LNCAP (cell line): ENCODE measurements around the gene ATG16L2.
A peak's percentile ranks its signal among the peaks of the same experiment; 100 is the strongest.

ENCODE experiments used
- TF ChIP-seq, protein P1 (sequence below): fragments of 450-650 bp; IDR thresholded peaks from 2 replicates; pipeline ENCODE4 v1.5.1; 2017; ENCODE audit warnings: mild to moderate bottlenecking

ATG16L2 gene

DNA sequence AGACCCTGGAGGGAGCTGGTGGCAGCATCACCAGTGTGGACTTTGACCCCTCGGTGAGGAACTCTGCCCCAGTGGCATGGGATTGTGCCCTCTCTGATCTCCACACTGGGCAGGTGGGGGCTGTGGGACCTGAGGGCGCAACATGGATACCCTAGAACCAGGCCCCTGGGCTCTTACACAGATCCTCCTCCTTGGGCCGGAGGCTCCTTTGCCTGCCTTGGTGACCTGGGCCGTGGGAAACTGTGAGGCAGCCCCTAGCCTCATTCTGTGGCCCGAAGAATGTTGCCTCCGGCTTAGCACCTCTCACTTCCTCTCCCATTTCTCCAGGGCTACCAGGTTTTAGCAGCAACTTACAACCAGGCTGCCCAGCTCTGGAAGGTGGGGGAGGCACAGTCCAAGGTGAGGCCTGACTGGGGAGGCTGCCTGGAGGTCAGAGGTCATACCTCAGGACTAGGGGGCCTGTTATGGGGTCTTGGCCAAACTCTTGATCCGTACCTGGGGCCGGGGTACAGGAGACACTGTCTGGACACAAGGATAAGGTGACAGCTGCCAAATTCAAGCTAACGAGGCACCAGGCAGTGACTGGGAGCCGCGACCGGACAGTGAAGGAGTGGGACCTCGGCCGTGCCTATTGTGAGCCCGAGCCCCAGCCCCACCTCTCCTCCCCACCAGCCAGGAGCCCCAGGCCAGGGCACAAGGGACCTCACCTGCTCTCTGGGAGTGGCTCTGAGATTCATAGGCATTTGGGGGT is 12.2 kb downstream of the ATG16L2 start:
- TF ChIP-seq, protein P1, sequence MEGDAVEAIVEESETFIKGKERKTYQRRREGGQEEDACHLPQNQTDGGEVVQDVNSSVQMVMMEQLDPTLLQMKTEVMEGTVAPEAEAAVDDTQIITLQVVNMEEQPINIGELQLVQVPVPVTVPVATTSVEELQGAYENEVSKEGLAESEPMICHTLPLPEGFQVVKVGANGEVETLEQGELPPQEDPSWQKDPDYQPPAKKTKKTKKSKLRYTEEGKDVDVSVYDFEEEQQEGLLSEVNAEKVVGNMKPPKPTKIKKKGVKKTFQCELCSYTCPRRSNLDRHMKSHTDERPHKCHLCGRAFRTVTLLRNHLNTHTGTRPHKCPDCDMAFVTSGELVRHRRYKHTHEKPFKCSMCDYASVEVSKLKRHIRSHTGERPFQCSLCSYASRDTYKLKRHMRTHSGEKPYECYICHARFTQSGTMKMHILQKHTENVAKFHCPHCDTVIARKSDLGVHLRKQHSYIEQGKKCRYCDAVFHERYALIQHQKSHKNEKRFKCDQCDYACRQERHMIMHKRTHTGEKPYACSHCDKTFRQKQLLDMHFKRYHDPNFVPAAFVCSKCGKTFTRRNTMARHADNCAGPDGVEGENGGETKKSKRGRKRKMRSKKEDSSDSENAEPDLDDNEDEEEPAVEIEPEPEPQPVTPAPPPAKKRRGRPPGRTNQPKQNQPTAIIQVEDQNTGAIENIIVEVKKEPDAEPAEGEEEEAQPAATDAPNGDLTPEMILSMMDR = no peak

DNA sequence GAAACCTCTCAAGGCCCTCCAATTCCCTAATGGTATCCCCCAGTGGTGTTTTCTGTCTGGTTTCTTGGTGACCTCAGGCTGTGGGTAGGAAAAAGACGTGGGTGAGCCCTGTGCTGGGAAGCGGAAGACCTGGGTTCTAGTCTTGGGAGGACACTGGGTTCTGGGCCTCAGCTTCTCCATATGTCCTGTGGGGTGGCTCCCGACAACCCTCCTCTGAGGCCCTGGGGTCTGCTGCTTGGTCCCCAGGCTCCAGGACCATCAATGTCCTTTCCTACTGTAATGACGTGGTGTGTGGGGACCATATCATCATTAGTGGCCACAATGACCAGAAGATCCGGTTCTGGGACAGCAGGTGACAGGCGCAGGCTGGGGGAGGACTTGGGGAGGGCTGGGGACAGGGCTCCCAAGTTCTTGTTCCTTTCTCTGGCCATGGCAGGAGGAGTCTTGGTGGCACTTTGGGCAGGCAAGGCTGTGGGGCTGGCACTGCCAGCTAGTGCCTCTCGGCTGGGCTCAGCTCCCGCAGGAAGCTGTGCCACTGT is 12.8 kb downstream of the ATG16L2 start:
- TF ChIP-seq, protein P1 = no peak

DNA sequence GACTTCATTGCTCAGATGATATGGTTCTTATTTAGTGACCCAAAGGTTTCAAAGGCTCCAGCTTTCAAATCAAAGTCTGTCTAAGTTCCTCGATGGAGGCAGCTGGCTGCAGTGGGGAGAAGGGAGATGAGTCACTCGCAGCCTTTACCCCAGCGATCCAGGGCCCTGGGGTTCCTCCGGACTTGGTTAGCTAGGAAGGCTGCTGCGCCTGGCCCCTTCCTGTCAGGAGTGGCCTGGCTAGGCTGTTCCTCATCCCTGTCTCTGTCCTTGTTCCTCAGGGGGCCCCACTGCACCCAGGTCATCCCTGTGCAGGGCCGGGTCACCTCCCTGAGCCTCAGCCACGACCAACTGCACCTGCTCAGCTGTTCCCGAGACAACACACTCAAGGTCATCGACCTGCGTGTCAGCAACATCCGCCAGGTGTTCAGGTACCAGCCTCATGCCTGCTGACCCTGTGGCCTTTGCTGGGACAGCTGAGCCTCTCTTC is 13.9 kb downstream of the ATG16L2 start:
- TF ChIP-seq, protein P1 = no peak

DNA sequence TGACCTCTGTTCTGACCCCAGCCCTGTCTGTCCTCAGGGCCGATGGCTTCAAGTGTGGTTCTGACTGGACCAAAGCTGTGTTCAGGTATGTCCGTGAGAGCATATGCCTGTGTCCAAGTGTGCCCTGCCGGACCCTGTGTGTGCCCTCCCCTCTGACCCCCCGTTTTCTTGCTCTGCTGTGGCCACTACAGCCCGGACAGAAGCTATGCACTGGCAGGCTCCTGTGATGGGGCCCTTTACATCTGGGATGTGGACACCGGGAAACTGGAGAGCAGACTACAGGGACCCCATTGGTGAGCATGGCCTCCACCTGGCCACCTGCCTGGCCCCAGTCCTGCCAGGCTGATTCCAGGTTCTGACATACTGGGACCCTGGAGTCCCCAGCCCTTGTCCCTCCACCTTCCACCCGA is 14.5 kb downstream of the ATG16L2 start:
- TF ChIP-seq, protein P1 = no peak

DNA sequence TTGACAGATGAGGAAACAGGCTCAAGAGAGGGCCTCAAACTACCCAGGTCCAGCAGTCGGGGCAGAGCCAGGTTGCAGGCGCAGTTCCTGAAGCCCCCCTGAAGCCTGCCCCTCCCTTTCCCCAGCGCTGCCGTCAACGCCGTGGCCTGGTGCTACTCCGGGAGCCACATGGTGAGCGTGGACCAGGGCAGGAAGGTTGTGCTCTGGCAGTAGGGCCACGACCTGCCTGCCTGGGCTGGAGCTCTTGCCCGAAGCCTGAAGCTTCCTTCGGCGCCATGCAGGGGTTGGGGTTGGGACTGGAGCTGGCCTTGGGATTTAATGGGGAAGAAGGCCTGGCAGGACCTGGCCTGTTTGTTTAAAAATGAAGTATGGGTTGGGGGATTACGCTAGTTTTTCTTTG is 15.0 kb downstream of the ATG16L2 start:
- TF ChIP-seq, protein P1 = no peak

DNA sequence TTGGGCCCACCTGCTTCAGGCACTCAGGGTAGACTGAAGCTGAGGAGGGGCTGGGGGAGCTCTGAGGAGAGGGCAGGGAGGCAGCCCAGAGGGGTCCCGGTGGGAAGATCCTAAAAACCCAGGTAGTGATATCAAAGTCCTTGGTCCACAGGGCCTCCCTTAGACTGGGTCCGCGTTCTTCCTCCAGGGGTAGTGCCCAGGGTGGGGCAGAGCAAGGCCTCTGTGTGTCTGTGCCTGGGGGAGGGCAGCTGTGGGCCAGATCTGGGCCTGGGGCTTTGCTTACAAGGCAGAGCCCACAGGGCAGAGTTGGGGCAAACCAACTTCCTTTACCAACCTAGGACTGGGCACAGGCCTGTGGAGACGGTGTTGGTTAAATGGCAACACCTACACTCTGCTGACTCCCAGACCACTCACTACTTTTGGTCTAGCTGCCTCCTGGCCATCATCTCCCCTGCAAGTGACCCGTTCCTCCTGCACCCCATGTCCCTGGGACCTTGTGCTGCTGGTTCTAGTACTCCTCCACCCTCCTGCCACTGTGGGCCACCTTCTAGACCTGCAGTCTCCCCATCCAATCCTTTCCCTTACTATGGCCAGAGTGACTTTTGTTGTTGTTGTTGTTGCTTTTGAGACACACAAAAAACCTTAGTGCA is 15.8 kb downstream of the ATG16L2 start:
- TF ChIP-seq, protein P1 = no peak

DNA sequence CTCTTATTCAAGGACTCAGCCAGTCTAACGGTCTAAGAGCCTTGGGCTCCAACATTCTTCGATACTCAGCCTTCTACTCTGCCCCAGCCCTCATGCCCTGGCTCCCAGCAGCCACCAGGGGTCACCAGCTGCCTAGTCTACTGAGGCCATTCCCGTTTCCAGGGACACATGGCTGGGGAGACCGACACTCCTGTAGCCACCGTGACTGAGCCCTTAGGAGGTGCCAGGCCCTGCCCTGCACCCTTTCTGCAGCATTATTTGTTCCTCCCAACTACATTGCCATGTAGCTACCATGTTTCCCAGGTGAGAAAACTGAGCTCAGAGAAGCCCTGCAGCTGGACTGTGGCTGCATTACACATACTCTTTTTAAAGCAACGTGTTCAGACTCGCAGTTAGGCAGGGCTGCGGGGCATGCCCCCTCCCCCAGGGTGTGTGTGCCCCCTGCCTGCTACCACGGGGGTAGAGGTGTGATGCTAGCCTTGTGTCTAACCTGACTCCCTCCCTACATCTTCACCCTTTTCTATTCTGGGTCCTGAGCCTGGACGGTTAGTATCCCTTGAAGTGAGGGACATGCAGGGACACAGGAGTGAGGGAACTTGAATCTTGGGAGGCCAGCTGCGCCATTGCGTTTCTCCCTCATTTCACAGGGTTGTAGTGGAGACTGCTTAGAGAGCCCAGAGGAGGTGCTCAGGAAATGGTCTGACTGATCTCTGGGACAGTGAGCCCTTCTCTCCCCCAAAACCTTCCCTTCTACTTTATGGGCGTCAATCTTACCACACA is 17.5 kb downstream of the ATG16L2 start:
- TF ChIP-seq, protein P1 = peak; percentile 97
